ENCODE data around the gene IDH2.
"Not testable (repeated sequence)": the region's sequence is repeated elsewhere in the genome, so short reads cannot be mapped to it uniquely, and the experiment has no call there.

Gene IDH2

GRCh38 chr15:90101969-90102890 lies at the start of gene IDH2:
IDH2 (minus strand) TSS chr15:90102468; CDS start chr15:90102390, 78 bp downstream.
- peak; percentile 65 for DNase-seq (ENCODE audit: low read depth)

- DNase-seq (ENCODE audit: low read depth) = not testable (repeated sequence)
Measured at GRCh38 chr15:90150551-90150950, 48.3 kb upstream of the IDH2 start.

DNA sequence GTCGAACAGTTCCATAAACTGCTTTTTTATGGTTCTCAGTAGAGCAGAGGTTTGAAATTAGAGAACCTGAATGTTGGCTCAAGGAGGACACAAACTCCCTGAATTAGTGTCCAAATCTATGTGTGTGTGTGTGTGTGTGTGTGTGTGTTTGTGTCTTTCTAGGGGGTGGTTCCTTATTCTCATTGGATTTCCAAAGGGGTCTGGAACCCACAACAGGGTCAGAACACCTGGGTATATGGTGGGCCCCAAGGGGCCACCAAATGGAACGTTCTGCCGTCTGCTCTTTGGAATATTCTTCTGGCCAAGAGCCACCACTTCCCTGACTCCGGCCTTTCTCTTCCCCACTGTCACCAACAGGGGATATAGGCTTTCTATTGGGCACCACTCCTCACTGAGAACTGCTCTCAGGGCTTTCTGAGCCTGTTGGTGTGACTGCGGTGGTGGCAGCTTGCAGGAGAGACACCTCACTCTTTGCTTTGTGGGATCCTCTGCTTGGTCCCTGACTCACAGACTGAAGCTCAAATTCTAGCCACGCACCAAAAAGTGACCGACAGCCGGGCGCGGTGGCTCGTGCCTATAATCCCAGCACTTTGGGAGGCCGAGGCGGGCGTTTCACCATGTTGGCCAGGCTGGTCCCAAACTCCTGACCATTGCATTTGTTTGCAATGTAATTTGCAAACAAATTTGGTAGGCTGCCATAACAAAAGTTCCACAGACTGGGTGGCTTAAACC lies 47.5 kb upstream of the IDH2 start:
- no peak for DNase-seq (ENCODE audit: low read depth)

DNA sequence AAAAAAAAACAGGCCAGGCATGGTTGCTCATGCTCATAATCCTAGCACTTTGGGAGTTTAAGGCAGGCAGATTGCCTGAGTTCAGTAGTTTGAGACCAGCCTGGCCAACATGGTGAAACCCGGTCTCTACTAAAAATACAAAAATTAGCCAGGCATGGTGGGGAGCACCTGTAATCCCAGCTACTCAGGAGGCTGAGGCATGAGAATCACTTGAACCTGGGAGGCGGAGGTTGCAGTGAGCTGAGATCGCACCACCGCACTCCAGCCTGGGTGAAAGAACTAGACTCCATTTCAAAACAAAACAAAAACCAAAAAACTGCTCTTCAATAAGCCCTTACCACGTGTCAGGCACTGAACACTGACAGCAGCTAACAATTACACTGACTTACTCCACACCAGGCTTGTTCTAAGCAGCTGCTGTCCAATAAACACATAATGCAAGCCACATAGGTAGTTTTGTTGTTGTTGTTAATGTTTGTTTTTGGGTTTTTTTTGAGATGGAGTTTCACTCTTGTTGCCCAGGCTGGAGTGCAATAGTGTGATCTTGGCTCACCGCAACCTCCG lies 44.0 kb upstream of the IDH2 start:
- not testable (repeated sequence) for DNase-seq (ENCODE audit: low read depth)

DNA sequence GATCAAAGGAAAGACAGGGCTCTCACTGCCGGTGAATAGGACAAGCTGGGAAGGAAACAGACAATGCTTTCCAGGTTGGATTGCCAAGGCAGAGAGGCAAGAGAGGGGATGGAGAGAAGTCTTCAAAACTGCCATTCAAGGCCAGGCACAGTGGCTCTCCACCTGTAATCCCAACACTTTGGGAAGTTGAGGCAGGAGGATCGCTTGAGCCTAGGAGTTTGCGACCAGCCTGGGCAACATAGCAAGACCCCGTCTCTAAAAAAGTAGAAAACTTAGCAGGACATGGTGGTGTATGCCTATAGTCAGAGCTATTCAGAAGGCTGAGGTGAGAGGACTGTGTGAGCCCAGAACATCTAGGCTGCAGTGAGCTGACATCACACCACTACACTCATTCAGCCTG lies 43.5 kb upstream of the IDH2 start:
- DNase-seq (ENCODE audit: low read depth) = no peak

DNA sequence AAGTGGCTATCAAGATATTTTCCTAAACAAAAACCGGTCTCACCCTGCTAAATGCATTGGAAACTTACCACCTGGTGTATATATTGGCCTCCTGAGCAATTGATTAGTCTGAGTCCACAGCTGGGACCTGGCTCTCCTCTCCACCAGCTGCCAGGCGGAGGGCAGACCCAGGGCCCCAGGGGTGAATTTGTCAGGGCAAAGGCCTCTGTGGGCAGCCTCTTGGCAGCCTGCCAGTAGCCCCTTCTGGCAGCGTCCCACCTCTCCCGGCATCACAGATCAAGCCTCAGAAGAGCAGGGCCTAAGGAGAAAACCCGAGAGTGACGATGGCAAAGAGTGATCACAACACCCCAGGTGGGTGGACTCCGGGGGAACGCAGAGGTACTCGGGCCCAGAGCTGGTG lies 43.0 kb upstream of the IDH2 start:
- no peak for DNase-seq (ENCODE audit: low read depth)

DNA sequence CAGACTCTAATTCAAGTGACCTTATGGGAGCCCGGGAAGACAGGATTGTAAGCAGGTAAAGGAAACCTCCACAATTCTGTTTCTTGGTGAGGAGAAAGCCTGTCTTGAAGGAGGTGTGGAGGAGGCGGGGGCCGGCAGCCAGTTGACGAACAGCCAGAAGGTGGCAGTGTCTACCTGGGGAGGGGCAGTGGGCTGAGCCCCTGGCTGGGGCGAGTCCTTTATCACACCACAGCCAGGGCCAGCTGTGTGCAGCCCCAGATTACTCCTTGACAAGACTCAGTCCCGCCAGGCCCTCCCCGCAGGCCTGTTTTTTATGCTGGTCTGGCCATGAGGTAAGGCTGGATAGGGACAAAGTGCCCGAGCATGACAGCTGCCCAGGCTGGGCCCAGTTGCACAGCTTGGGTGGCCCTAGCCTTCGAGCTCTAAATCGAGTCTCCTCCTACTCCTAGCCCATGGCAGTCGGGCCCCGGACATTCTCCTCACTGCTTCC lies 40.9 kb upstream of the IDH2 start:
- DNase-seq (ENCODE audit: low read depth) = peak; percentile 46

DNA sequence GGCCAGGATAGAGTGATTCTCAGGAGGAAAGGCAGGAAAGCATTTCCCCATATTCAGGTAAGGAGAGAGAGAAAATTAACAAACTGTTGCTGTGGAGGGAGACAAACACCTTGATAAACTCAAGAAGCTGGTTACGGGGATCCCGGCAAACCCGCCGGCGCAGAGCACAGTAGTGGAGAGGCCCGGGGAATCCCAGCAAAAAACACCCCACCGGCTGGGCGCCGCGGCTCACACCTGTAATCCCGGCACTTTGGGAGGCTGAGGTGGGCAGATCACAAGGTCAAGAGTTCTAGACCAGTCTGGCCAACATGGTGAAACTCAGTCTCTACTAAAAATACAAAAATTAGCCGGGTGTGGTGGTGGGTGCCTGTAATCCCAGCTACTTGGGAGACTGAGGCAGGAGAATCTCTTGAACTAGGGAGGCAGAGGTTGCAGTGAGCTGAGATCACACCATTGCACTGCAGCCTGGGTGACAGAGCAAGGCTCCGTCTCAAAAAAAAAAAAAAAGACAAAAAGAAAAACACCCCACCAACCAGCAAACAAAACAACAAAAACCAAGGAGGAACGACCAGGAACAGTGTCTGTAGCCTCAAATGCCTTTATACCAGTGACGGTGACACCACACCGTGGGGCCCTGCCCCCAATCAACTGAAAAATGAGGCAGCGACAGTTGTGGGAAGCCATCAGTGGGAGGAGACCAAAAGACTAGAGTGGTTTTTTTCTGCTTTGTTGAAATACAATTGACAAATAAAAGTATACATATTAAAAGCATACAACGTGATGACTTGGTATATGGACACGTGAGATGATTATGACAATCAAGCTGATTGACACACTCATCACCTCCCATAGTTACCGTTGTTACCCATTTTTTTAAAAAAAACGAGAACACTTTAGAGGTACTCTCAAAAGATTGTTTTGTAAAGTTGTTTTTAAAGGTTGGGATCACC lies 40.2 kb upstream of the IDH2 start:
- peak; percentile 16 for DNase-seq (ENCODE audit: low read depth)

DNA sequence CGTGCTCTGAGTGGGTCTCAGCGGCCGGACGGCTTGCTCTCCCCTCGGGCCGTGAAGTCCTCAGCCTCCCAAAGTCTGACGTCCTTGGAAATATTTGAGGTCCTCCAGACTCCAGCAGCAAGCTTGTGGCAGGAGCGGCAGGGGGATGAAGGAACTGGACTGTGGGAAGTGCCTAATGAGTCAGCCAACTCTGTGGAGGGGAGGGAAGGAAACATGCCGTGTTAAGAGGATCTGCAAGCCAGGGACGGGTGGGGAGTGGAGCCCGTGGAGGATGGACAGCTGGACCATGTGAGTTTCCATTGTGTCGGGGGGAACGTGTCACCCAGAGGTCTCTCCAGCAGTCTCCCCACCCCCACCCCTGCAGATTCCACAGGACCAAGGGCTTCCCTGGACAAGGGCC lies 39.4 kb upstream of the IDH2 start:
- DNase-seq (ENCODE audit: low read depth) = no peak

- peak; percentile 5 for DNase-seq (ENCODE audit: low read depth)
Measured at GRCh38 chr15:90139549-90139948, 37.3 kb upstream of the IDH2 start.

DNA sequence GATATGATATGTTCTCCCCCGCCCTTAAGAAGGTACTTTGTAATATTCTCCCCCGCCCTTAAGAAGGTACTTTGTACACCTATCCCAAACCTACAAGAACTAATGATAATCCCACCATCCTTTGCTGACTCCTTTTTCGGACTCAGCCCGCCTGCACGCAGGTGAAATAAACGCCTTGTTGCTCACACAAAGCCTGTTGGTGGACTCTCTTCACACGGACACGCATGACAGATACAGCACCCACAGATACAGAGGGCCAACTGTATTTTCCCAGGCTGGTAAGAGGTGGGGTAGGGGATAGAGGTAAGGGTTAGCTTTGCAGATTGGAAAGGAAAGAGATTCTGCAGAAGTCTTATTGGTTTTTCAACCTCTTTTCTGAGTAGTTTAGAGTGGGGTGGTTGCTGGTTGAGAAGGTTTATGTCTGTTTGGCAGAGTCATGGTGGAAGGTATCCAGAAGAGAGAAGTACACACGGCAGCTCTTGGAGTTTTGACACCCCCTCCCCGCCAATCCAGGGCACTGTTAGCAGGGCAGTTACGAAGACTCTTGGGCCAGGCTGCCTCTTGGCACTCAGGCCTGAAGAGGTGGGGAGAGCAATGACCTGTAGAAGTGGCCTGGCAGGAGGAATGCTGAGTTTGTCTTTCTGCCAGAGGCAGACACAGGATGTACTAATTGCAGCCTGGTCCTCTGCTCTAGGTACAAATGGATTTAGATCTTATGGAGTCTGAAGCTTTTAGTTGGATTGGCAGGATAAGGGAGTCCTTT lies 36.0 kb upstream of the IDH2 start:
- no peak for DNase-seq (ENCODE audit: low read depth)

DNA sequence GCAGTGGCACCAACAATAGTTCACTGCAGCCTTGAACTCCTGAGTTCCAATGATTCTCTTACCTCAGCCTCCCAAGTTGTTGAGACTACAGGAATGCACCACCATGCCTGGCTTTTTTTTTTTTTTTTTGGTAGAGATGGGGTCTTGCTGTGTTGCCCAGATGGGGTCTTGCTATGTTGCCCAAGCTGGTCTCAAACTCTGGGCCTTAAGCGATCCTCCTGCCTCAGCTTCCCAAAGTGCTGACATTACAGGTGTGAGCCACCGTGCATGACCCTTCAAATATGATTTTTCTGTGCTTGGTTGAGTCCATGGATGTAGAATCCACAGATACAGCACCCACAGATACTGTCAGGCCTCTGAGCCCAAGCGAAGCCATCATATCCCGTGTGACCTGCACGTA lies 30.2 kb upstream of the IDH2 start:
- no peak for DNase-seq (ENCODE audit: low read depth)

DNA sequence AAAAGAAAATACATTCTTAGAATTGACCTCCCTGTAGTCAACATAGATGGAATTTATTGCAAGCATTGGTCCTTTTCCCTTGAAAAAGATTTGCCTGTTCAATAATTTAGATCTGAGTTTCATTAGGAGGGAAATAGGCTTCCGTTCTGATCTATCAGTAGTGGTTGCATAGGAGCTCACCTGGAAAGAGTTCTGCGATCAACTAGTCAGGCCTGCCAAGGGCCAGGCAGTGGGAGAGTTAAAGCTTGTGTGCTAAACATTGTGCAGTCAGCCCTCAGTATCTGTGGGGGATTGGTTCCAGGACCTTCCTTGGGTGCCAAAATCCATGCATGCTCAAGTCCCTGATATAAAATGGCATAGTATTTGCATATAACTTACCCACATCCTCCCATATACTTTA lies 29.6 kb upstream of the IDH2 start:
- DNase-seq (ENCODE audit: low read depth) = no peak

- no peak for DNase-seq (ENCODE audit: low read depth)
Measured at GRCh38 chr15:90130291-90130690, 28.0 kb upstream of the IDH2 start.

GRCh38 chr15:90126596-90127435 lies 24.5 kb upstream of the IDH2 start:
- DNase-seq (ENCODE audit: low read depth) = no peak

- no peak for DNase-seq (ENCODE audit: low read depth)
Measured at GRCh38 chr15:90126022-90126421, 23.8 kb upstream of the IDH2 start.

- no peak for DNase-seq (ENCODE audit: low read depth)
Measured at GRCh38 chr15:90124507-90124906, 22.2 kb upstream of the IDH2 start.

DNA sequence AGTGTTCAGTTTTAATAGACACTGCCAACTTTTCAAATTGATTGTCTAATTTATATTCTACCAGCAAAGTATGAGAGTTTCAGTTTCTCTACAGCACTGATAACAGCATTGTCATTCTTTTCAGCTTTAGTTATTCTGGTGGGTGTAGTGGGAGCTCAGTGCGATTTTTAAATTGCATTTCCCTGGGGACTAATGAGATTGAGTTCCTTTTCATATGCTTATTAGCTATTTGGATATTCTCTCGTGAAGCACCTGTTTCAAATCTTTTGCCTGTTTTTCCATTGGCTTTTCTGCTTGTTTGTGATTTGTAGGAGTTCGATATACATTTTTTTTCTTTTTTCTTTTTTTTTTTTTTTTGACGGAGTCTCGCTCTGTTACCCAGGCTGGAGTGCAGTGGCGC lies 18.8 kb upstream of the IDH2 start:
- no peak for DNase-seq (ENCODE audit: low read depth)

DNA sequence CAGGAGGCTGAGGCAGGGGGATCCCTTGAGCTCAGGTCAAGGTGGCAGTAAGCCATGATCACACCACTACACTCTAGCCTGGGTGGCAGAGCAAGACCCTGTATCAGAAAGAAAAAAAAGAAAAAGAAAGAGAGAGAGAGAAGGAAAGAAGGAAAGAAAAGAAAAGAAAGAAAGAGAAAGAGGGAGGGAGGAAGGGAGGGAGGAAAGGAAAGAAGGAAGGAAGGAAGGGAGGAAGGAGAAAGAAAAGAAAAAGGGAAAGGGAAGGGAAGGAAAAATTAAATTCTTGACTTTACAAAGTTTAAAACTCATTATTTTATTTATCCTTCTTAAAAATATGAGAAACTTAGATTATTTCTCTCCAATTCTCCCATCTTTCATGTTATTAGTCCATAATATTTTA lies 17.1 kb upstream of the IDH2 start:
- no peak for DNase-seq (ENCODE audit: low read depth)

- no peak for DNase-seq (ENCODE audit: low read depth)
Measured at GRCh38 chr15:90115783-90116182, 13.5 kb upstream of the IDH2 start.
